Osteocyte (in vitro differentiated cells): Measurements from ENCODE around the gene MYO16. TPM values are rescaled to one million over a fixed set of nuclear protein-coding genes. Genes with fewer than 3 reads are reported as not detected.
A peak's percentile ranks its signal among the peaks of the same experiment; 100 is the strongest.

Experiments used
- DNase-seq: peaks from one replicate; pipeline ENCODE4 v3.0.0; 2021; ENCODE audit warnings: mixed read lengths; ENCODE audit not compliant: unreplicated experiment; ENCODE audit errors: extremely low spot score
- H3K27ac Mint-ChIP-seq: one replicate; pipeline ENCODE4 v1.8.0; 2021; ENCODE audit warnings: mild to moderate bottlenecking, mixed read lengths; ENCODE audit not compliant: unreplicated experiment
- H3K27me3 Mint-ChIP-seq: one replicate; pipeline ENCODE4 v1.8.0; 2021; ENCODE audit warnings: mixed read lengths; ENCODE audit not compliant: unreplicated experiment
- H3K36me3 Mint-ChIP-seq: one replicate; pipeline ENCODE4 v1.8.0; 2021; ENCODE audit warnings: mixed read lengths; ENCODE audit not compliant: unreplicated experiment
- H3K4me1 Mint-ChIP-seq: one replicate; pipeline ENCODE4 v1.8.0; 2021; ENCODE audit warnings: mixed read lengths; ENCODE audit not compliant: unreplicated experiment
- H3K4me3 Mint-ChIP-seq: one replicate; pipeline ENCODE4 v1.8.0; 2021; ENCODE audit warnings: mild to moderate bottlenecking, moderate library complexity, mixed read lengths; ENCODE audit not compliant: unreplicated experiment
- H3K9me3 Mint-ChIP-seq: one replicate; pipeline ENCODE4 v1.8.0; 2021; ENCODE audit warnings: mixed read lengths; ENCODE audit not compliant: unreplicated experiment
- total RNA-seq: library from RNA; stranded (reverse); gene quantifications from 2 replicates; pipeline ENCODE4 v1.2.1, GENCODE V29; 2021
- TF ChIP-seq, protein P1 (sequence below): fragments of 200-600 bp; sonication (generic); IDR thresholded peaks from 2 replicates; pipeline ENCODE4 v1.5.0; 2021; ENCODE audit warnings: antibody characterized with exemption, mild to moderate bottlenecking, moderate library complexity

The MYO16 gene
- total RNA-seq, 1 donor from 2014 or later = 0.13 TPM

DNA sequence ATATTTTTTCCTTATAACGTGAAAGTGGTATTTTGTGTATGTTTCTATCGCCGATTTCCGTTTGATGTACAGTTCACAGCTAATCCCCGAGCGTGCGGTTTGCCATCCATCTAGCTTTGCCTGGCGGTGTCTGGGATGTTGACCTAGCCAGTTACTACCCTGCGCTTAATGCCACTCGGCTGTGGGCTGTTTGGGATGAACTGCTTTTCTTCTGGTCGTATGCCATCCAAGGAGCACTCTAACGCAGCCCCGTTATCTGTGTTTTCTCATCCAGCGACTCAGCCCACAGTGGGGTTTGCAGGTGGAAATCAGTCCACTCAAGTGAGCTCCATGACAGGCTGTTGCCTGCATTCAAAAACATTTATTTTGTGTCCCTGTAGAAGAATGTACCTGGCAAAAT, 512.3 kb downstream of the MYO16 start:
- TF ChIP-seq, protein P1, sequence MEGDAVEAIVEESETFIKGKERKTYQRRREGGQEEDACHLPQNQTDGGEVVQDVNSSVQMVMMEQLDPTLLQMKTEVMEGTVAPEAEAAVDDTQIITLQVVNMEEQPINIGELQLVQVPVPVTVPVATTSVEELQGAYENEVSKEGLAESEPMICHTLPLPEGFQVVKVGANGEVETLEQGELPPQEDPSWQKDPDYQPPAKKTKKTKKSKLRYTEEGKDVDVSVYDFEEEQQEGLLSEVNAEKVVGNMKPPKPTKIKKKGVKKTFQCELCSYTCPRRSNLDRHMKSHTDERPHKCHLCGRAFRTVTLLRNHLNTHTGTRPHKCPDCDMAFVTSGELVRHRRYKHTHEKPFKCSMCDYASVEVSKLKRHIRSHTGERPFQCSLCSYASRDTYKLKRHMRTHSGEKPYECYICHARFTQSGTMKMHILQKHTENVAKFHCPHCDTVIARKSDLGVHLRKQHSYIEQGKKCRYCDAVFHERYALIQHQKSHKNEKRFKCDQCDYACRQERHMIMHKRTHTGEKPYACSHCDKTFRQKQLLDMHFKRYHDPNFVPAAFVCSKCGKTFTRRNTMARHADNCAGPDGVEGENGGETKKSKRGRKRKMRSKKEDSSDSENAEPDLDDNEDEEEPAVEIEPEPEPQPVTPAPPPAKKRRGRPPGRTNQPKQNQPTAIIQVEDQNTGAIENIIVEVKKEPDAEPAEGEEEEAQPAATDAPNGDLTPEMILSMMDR = no peak
- Mint-ChIP-seq H3K4me3 (no peak overlapping the region), H3K4me1 (peaks cover 14% of the 10 kb centered on the region), H3K36me3 (no peaks in the 10 kb centered on the region), H3K9me3 (no peaks in the 10 kb centered on the region), H3K27ac (no peak overlapping the region), H3K27me3 (no peaks in the 10 kb centered on the region)
- DNase-seq = no peak

DNA sequence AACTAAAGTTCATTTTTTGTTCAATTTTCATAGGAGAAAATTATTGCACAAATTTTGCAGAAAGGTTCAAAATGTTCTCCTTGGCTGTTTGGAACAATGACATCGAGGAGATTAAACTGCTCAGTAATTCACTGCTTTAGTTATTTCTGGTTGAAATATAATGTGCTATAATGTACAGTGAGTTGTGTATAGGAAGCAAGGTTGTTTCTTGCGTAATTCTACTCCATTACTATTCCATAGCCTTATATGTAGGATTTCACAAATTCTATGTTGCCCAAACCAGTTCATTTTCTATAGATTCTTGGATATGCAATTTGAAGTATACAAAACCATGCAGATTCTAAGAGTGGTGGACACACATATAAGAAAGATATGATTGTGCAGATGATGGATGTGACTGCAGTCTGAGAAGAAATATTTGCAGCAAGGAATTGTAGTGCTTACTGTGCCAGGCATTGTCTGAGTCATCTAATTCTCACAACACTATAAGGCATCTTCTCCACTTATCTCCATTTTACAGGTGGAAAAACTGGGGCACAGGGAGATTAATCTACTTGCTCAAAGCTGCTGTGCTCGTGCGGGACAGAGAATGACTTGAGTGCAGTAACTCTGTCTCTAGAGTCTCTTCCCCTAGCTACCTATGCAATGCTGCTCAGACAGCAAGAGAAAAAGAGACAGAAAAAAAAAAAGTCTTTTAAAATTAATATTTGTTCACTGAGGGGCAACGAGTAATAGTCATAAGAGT, 515.5 kb downstream of the MYO16 start:
- Mint-ChIP-seq H3K36me3 (no peaks in the 10 kb centered on the region), H3K27ac (no peak overlapping the region), H3K4me1 (peaks cover 18% of the 10 kb centered on the region), H3K27me3 (no peaks in the 10 kb centered on the region), H3K9me3 (no peaks in the 10 kb centered on the region), H3K4me3 (no peak overlapping the region)
- no peak for DNase-seq
- TF ChIP-seq, protein P1 = no peak

DNA sequence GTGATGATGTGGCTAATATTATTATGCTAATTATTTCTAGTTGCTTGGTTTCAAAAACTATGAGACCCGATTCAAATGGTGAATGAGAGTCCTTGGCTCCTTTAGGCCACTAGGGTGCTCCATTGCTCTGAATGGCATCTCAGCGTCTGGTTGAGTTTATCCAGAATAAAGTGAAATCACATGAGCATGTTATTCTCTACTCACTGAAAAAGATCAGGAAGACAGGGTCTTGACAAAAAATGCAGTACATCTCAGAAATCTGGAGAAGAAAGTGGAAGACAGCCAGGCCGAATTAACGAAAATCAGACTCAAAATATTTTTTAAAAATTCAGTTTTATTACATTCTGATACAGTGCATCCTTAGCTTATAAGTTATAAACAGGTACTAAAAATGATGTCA, 516.2 kb downstream of the MYO16 start:
- Mint-ChIP-seq H3K4me1 (peaks cover 18% of the 10 kb centered on the region), H3K27me3 (no peaks in the 10 kb centered on the region), H3K4me3 (no peak overlapping the region), H3K36me3 (no peaks in the 10 kb centered on the region), H3K27ac (peak overlapping the region; percentile 5), H3K9me3 (no peaks in the 10 kb centered on the region)
- TF ChIP-seq, protein P1 = peak; percentile 90
- no peak for DNase-seq

DNA sequence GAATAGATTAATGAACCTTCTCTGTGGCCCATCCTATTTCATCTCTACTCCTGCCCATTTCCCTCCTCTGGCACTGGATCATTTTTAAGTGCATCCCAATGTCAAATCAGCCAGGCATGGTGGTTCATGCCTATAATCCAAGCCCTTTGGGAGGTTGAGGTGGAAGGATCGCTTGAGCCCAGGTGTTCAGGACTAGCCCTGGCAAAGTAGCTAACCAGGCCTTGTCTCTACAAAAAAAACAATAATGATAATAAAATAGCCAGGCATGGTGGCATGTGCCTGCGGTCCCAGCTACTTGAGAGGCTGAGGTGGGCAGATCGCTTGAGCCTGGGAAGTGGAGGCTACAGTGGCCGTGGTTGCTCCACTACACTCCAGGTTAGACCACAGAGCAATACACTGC, 517.0 kb downstream of the MYO16 start:
- H3K27me3 Mint-ChIP-seq = no peaks in the 10 kb centered on the region
- H3K9me3 Mint-ChIP-seq = no peaks in the 10 kb centered on the region
- no peak for DNase-seq
- no peaks in the 10 kb centered on the region for H3K36me3 Mint-ChIP-seq
- peaks cover 25% of the 10 kb centered on the region for H3K4me1 Mint-ChIP-seq
- no peak overlapping the region for H3K27ac Mint-ChIP-seq
- TF ChIP-seq, protein P1 = no peak
- no peak overlapping the region for H3K4me3 Mint-ChIP-seq

DNA sequence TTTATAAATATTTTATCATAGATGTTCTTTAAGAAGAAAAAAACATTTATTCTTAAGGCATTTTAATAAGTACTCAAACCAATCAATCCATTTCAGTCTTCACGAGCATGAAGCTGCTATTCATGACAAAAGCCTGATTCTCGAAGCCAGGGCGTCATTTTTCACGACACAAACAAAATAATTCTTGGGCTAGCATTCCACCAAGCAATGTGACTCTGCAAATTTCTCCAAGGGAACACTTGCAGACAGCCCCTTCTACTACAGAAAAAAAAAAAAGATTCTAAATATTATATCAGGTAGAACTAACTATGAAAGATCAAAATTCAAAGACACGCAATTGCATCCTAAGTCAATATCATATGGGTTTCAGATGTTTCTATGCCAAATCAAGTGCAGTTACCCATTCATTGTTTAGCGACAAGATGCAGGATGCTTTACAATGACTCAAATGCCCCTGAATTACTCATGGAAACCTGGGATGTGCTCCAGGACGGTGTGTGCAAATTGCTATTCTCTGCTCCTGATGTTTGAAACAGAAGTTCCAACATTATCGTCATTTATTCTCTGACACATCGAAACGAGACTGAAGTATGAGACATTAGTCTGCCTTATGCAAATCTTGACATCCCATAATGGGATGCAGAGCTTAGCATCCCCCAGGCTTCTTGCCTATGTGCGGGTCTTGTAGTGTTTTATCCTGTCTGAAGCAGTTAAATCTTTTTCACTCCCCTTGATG, 517.7 kb downstream of the MYO16 start:
- no peaks in the 10 kb centered on the region for H3K36me3 Mint-ChIP-seq
- no peaks in the 10 kb centered on the region for H3K27me3 Mint-ChIP-seq
- no peaks in the 10 kb centered on the region for H3K9me3 Mint-ChIP-seq
- no peak overlapping the region for H3K4me3 Mint-ChIP-seq
- TF ChIP-seq, protein P1 = no peak
- H3K4me1 Mint-ChIP-seq = peaks cover 31% of the 10 kb centered on the region
- DNase-seq = no peak
- no peak overlapping the region for H3K27ac Mint-ChIP-seq
